ENCODE measurements around the gene FOXQ1. TPM values are rescaled to one million over a fixed set of nuclear protein-coding genes. Genes with fewer than 3 reads are reported as not detected.
"Not testable (repeated sequence)": the region's sequence is repeated elsewhere in the genome, so short reads cannot be mapped to it uniquely, and the experiment has no call there.

The FOXQ1 gene
- total RNA-seq, 1 donor, result 1.3 TPM

DNA sequence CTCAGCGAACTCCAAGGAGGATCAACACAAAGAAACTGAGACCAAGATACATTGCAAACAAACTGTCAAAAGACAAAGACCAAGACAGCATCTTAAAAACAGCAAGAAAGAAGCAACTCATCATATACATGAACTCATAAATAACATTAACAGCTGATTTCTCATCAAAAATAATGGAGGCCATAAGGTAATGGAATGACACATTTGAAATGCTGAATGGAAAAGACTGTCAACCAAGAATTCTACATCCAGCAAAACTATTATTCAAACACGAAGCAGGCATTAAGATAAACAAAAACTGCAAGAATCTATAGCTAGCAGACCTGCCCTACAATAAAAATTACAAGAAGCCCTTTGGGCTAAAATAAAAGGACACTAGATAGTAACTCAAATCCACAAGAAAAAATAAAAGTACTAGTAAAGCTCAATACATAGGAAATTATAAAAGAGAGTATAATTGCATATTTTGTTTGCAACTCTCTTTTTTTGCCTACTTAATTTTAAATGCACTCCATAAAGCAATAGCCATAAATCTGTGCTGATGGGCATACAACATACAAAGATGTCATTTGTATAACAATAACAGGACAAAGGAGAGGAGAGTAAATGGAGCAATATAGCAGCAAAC lies 39.6 kb downstream of the FOXQ1 start:
- DNase-seq (ENCODE audit: low read depth), result no peak
- TF ChIP-seq, protein P1, sequence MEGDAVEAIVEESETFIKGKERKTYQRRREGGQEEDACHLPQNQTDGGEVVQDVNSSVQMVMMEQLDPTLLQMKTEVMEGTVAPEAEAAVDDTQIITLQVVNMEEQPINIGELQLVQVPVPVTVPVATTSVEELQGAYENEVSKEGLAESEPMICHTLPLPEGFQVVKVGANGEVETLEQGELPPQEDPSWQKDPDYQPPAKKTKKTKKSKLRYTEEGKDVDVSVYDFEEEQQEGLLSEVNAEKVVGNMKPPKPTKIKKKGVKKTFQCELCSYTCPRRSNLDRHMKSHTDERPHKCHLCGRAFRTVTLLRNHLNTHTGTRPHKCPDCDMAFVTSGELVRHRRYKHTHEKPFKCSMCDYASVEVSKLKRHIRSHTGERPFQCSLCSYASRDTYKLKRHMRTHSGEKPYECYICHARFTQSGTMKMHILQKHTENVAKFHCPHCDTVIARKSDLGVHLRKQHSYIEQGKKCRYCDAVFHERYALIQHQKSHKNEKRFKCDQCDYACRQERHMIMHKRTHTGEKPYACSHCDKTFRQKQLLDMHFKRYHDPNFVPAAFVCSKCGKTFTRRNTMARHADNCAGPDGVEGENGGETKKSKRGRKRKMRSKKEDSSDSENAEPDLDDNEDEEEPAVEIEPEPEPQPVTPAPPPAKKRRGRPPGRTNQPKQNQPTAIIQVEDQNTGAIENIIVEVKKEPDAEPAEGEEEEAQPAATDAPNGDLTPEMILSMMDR (IDR thresholded peaks at IDR 0.05; ENCODE audit: insufficient read depth, low read length), result no peak
- no peak overlapping the region for H3K4me3 ChIP-seq (ENCODE audit: low read depth, low read length)

DNA sequence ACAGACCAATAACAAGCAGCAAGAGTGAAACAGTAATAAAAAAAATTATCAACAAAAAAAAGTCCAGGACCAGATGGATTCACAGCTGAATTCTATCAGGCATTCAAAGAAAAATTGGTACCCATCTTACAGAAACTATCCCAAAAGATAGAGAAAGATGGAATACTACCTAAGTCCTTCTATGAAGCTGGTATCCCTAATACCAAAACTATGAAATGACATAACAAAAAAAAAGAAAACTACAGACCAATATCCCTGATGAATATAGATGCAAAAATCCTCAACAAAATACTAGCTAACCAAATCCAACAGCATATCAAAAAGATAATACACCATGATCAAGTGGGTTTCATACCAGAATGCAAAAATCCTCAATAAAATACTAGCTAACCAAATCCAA lies 43.2 kb downstream of the FOXQ1 start:
- DNase-seq (ENCODE audit: low read depth), result not testable (repeated sequence)

DNA sequence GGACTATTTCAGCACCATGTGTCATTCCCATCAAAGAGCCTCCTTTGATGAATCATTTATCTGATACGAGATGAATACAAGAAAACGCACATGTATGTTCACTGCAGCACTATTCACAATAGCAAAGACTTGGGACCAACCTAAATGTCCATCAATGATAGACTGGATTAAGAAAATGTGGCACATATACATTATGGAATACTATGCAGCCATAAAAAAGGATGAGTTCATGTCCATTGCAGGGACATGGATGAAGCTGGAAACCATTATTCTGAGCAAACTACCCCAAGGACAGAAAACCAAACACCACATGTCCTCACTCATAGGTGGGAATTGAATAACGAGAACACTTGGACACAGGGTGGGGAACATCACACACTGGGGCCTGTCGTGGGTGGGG lies 49.8 kb downstream of the FOXQ1 start:
- not testable (repeated sequence) for H3K4me3 ChIP-seq (ENCODE audit: low read depth, low read length); DNase-seq (ENCODE audit: low read depth)

More for the DNA sequence above, 43.2 kb downstream of the FOXQ1 start:
- H3K4me3 ChIP-seq (ENCODE audit: low read depth, low read length), result not testable (repeated sequence)

DNA sequence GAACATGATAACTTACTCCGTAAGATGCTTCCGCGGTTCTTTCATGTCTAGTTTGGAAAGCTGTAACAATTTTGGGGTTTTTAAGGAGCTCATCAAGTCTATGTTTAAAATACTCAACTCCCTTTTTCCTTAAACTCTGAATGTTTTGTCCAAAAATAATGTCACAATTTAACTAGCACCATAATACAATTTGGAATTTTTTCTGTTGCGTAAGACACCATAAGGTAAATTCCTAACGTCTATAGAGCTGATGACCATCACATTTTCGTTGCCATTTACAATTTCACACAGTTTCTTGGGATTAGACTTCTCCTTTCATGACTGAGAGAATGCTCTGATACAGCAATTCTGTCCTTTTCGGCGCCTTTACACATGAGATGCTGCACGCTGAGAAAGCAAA lies 50.7 kb downstream of the FOXQ1 start:
- DNase-seq (ENCODE audit: low read depth), result no peak
- TF ChIP-seq, protein P1 (IDR thresholded peaks at IDR 0.05; ENCODE audit: insufficient read depth, low read length), result no peak
- no peak overlapping the region for H3K4me3 ChIP-seq (ENCODE audit: low read depth, low read length)

DNA sequence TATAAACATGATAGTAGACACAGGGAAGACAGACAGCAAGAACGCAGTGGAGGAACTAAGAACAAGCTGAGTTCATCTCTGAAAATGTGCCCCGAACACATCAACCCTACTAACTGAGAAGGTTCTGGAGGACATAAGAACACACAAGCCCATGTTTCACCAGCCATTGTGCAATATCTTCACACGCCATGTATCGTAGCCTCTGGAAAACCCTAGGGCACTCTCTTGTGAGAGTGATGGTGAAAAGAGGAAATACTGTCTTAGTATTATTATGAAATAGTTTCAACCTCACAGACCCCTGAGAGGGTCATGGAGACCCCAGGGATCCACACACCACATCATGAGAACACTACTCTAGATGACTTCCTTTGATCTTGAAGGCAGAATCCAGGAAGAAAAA lies 51.4 kb downstream of the FOXQ1 start:
- TF ChIP-seq, protein P1 (IDR thresholded peaks at IDR 0.05; ENCODE audit: insufficient read depth, low read length), result no peak
- DNase-seq (ENCODE audit: low read depth), result no peak
- H3K4me3 ChIP-seq (ENCODE audit: low read depth, low read length), result no peak overlapping the region

DNA sequence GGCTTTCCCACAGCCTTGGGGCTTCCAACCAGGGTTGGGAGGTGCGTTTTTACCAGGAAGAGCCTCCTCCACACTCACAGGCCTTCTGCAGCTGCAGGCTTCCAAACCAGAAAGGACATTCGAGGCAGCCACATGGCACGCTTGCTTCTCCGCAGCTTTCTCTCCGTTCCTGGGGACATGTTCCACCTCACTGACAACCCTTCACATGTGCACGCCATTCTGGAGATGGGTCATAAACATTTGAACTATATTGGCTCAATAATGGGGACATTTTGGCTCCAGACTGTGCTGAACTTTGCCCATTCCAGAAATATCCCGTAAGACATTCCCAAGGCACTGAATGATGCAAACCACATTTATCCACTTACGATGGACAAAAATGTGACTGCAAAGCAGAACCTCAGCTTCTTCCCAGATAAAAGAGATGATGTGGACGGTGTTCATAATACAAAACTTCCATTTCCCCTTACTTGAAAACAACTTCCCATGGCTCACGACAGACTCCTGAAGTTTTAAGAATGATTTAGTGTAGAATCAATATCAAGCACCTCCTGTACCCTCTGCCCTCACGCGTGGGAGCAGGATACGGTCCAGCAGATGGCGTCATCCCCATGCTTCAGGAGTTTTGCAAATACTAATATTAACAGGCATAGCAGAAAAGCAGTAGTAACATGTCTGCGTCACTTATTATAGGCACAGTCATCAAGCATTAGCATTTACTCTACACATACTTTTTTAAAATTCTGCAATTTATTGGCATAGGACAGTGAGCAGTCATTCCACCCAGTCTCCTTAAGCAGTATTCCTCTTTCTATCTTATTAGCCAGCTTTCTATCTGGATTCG lies 52.1 kb downstream of the FOXQ1 start:
- TF ChIP-seq, protein P1 (IDR thresholded peaks at IDR 0.05; ENCODE audit: insufficient read depth, low read length), result peak; percentile 27
- peak; percentile 75 for DNase-seq (ENCODE audit: low read depth)
- H3K4me3 ChIP-seq (ENCODE audit: low read depth, low read length), result no peak overlapping the region

Other genes with a start within 250 kb of the FOXQ1 start
- 0.25 and 8.1 TPM in 2 replicates for gene FOXF2, start 77.5 kb downstream of the FOXQ1 start, total RNA-seq (ENCODE audit: low replicate concordance)

Measured in fibroblast of the aortic adventitia (primary cell).